ENCODE results near the gene CHD5. TPM values are rescaled to one million over a fixed set of nuclear protein-coding genes. Genes with fewer than 3 reads are reported as not detected.

CHD5 gene
- total RNA-seq, 1 experiment from 2014 or later = 6.1 TPM

GRCh38 chr1:6084781-6085495 lies 95.2 kb downstream of the CHD5 start (continued):
- TF ChIP-seq REST (IDR thresholded peaks at IDR 0.05; ENCODE audit: low read depth) (no peak), ZFX (IDR thresholded peaks at IDR 0.05) (no peak)

GRCh38 chr1:6083801-6084446 lies 96.2 kb downstream of the CHD5 start:
- Histone ChIP-seq H3K9me3 (ENCODE audit: control insufficient read depth in 1 of 2, insufficient read depth in 1 of 2, low read depth in 1 of 2, low read length in 2 of 2) (no peaks in the 10 kb centered on the region), H3K27ac (ENCODE audit: low read depth, low read length) (no peak overlapping the region), H3K4me2 (ENCODE audit: low read length) (no peak overlapping the region), H3K9ac (ENCODE audit: low read length) (no peak overlapping the region), H3K4me3 (replicated peaks in 1 of 2; ENCODE audit: low read depth in 1 of 2, low read length in 2 of 2) (no peak overlapping the region), H3K4me1 (ENCODE audit: control insufficient read depth in 1 of 2, insufficient read depth in 2 of 2, low read length in 2 of 2) (no peaks in the 10 kb centered on the region), H2AFZ (ENCODE audit: low read depth, low read length, poor library complexity, severe bottlenecking) (no peak overlapping the region), H3K27me3 (ENCODE audit: insufficient read depth, low read length) (no peaks in the 10 kb centered on the region), H4K20me1 (ENCODE audit: insufficient read depth) (no peaks in the 10 kb centered on the region), H3K36me3 (ENCODE audit: control insufficient read depth in 1 of 2, insufficient read depth in 2 of 2, low read length in 2 of 2) (no peaks in the 10 kb centered on the region), H3K79me2 (ENCODE audit: insufficient read depth, low read length) (no peaks in the 10 kb centered on the region), H3K9me2 (ENCODE audit: insufficient read depth) (no peaks in the 10 kb centered on the region)
- ChIA-PET CTCF (no interaction called here), RAD21 (ENCODE audit: low non-redundant PET in 1 of 2, low total read pairs in 2 of 2, uncharacterized antibody in 2 of 2, unreplicated experiment in 2 of 2) (no interaction called here), POLR2A (no interaction called here)
- ATAC-seq (no peak), DNase-seq (ENCODE audit: low read depth, low spot score) (no peak)
- intact Hi-C loops (cut with micrococcal nuclease) = no loop called here
- BruUV-seq (replicated peaks) = no TSS peak
- TF ChIP-seq REST (IDR thresholded peaks at IDR 0.05; ENCODE audit: low read depth) (no peak), SP1 (IDR thresholded peaks at IDR 0.05; ENCODE audit: low read depth) (no peak), ZNF274 (IDR thresholded peaks at IDR 0.05; ENCODE audit: low read depth, low read length) (no peak), SIN3A (IDR thresholded peaks at IDR 0.05; ENCODE audit: low read depth) (no peak), ELF1 (IDR thresholded peaks at IDR 0.05; ENCODE audit: borderline replicate concordance, low read depth) (no peak), JUND (IDR thresholded peaks at IDR 0.05) (no peak), FOSL1 (IDR thresholded peaks at IDR 0.05; ENCODE audit: low read depth) (no peak)
